GM12878 (cell line): ENCODE results near the gene PRKG1. TPM values are rescaled to one million over a fixed set of nuclear protein-coding genes. Genes with fewer than 3 reads are reported as not detected.

Experiments used
- ATAC-seq: fragments of 200-7000 bp; cut with Tn5 transposase; 3 replicates; pipeline ENCODE4 v1.9.1; 2020; ENCODE audit warnings: mild to moderate bottlenecking, moderate library complexity
- BruUV-seq: library from RNA; stranded (reverse); fragments of 400-500 nt; replicated peaks from 2 replicates; lab custom pipeline; 2021; lab: Mats Ljungman, UMichigan
- CTCF ChIA-PET: fragments of 300-600 bp; sonication (Branson Sonifier 250); formaldehyde crosslinking; extraction: SDS; loops from one replicate; lab custom pipeline; 2021; ENCODE audit warnings: inconsistent platforms; lab: Yijun Ruan, JAX
- POLR2A ChIA-PET: fragments of 350-600 bp; formaldehyde crosslinking; extraction: SDS; loops from one replicate; lab custom pipeline; 2021; ENCODE audit warnings: inconsistent platforms; lab: Charles Lee
- RAD21 ChIA-PET: fragments of 300-600 bp; sonication (Branson Sonifier 250); formaldehyde crosslinking; loops from one replicate; lab custom pipeline; 2023; ENCODE audit warnings: antibody characterized with exemption; ENCODE audit not compliant: unreplicated experiment; lab: Charles Lee
- SMC1A ChIA-PET: fragments of 300-600 bp; sonication (Branson Sonifier 250); formaldehyde crosslinking; loops from one replicate; lab custom pipeline; 2023; ENCODE audit not compliant: unreplicated experiment, uncharacterized antibody; lab: Charles Lee
- DNase-seq: peaks from one replicate; pipeline ENCODE4 v3.0.0-alpha.2; 2011; ENCODE audit warnings: low read depth, low spot score
- FAIRE-seq: peaks from 3 replicates; lab custom pipeline; 2011; peaks lifted over from hg19 to GRCh38; lab: Jason Lieb, UNC
- H2AFZ ChIP-seq: 2 replicates; pipeline ENCODE4 v1.6.0; 2011; ENCODE audit warnings: low read depth, low read length, control low read depth; ENCODE audit not compliant: control insufficient read depth
- H3K27ac ChIP-seq: 2 replicates; pipeline ENCODE4 v1.5.1; 2011; ENCODE audit warnings: control low read depth; ENCODE audit not compliant: control insufficient read depth, insufficient read depth
- H3K27me3 ChIP-seq, 2 experiments: replicated peaks in 1 of 2; 2 replicates each; pipeline versions ENCODE4 v1.6.0 to v1.6.1; 2011; ENCODE audit warnings: low read length in 1 of 2; ENCODE audit not compliant: control insufficient read depth in 2 of 2, insufficient read depth in 2 of 2
- H3K36me3 ChIP-seq, 2 experiments: 2 replicates each; pipeline ENCODE4 v1.5.1; 2011; ENCODE audit warnings: low read length in 1 of 2; ENCODE audit not compliant: control insufficient read depth in 2 of 2, insufficient read depth in 2 of 2
- H3K4me1 ChIP-seq: 2 replicates; pipeline ENCODE4 v1.6.1; 2011; ENCODE audit warnings: mild to moderate bottlenecking, low read length, moderate library complexity, mixed read lengths; ENCODE audit not compliant: control insufficient read depth, insufficient read depth
- H3K4me2 ChIP-seq: 2 replicates; pipeline ENCODE4 v1.6.0; 2011; ENCODE audit warnings: control low read depth; ENCODE audit not compliant: control insufficient read depth, insufficient read depth
- H3K4me3 ChIP-seq: fragments of 200-600 bp; sonication (generic); 2 replicates; pipeline ENCODE4 v1.5.1; 2016
- H3K79me2 ChIP-seq: 2 replicates; pipeline ENCODE4 v1.6.0; 2011; ENCODE audit warnings: low read length; ENCODE audit not compliant: control insufficient read depth, insufficient read depth
- H3K9ac ChIP-seq: 2 replicates; pipeline ENCODE4 v1.8.0; 2011; ENCODE audit warnings: low read length, control low read depth, mixed read lengths; ENCODE audit not compliant: control insufficient read depth, insufficient read depth
- H3K9me3 ChIP-seq: replicated peaks from 3 replicates; pipeline ENCODE4 v1.5.1; 2011; ENCODE audit warnings: mild to moderate bottlenecking, low read length; ENCODE audit not compliant: control insufficient read depth, insufficient read depth
- H4K20me1 ChIP-seq: 2 replicates; pipeline ENCODE4 v1.6.0; 2011; ENCODE audit not compliant: control insufficient read depth, insufficient read depth
- FOS ChIP-seq: IDR thresholded peaks from 3 replicates; pipeline ENCODE4 v1.6.1; 2011; ENCODE audit warnings: borderline replicate concordance; ENCODE audit not compliant: insufficient read length; ENCODE audit errors: extremely low read depth
- HDGF ChIP-seq: fragments of 450-650 bp; IDR thresholded peaks from 2 replicates; pipeline ENCODE4 v1.6.1; 2016; ENCODE audit warnings: antibody characterized with exemption
- IKZF2 ChIP-seq, 2 experiments: fragments of 450-650 bp; IDR thresholded peaks; 2 replicates each; pipeline ENCODE4 v1.6.1; 2017; ENCODE audit warnings: mild to moderate bottlenecking in 2 of 2, moderate library complexity in 2 of 2
- JUND ChIP-seq: IDR thresholded peaks from 2 replicates; pipeline ENCODE4 v1.6.1; 2012; ENCODE audit warnings: low read depth, mild to moderate bottlenecking, low read length, improper control_type of control experiment, moderate library complexity
- NR2C2 ChIP-seq: IDR thresholded peaks from 2 replicates; pipeline ENCODE4 v1.6.1; 2011; ENCODE audit warnings: borderline replicate concordance, low read depth; ENCODE audit not compliant: control insufficient read depth, insufficient read length
- SIN3A ChIP-seq: IDR thresholded peaks from 2 replicates; pipeline ENCODE4 v1.6.1; 2012; ENCODE audit warnings: low read depth, low read length, improper control_type of control experiment
- SMC3 ChIP-seq: IDR thresholded peaks from 2 replicates; pipeline ENCODE4 v1.6.1; 2011; ENCODE audit warnings: low read length, improper control_type of control experiment, borderline replicate concordance
- SREBF2 ChIP-seq: IDR thresholded peaks from 2 replicates; pipeline ENCODE4 v1.6.1; 2012; ENCODE audit warnings: mild to moderate bottlenecking, low read length
- TBL1XR1 ChIP-seq: IDR thresholded peaks from 2 replicates; pipeline ENCODE4 v1.6.1; 2012; ENCODE audit warnings: low read depth, low read length, improper control_type of control experiment
- WRNIP1 ChIP-seq: IDR thresholded peaks from 2 replicates; pipeline ENCODE4 v1.6.1; 2011; ENCODE audit warnings: low read depth, low read length, improper control_type of control experiment, borderline replicate concordance
- ZBTB40 ChIP-seq: fragments of 450-650 bp; IDR thresholded peaks from 2 replicates; pipeline ENCODE4 v1.6.1; 2016; ENCODE audit warnings: mild to moderate bottlenecking, moderate library complexity, borderline replicate concordance
- WGBS: methylation state at CpG from one replicate; pipeline ENCODE4 v1.1.6; 2016; ENCODE audit warnings: low lambda C conversion rate; ENCODE audit not compliant: insufficient replicate concordance, insufficient coverage; ENCODE audit errors: missing lambda C conversion rate; 5-methylcytosine and 5-hydroxymethylcytosine counted together
- in situ Hi-C: fragments of 300-500 bp; cut with MboI; formaldehyde crosslinking; loops from 9 replicates; pipeline ENCODE4 v1.14.3; 2018; ENCODE audit warnings: mixed read lengths
- intact Hi-C: fragments of 100-400 bp; cut with micrococcal nuclease; formaldehyde crosslinking; loops from one replicate; pipeline ENCODE4 v1.14.2; 2022; ENCODE audit not compliant: unreplicated experiment
- polyA plus RNA-seq, 11 experiments: library from polyadenylated mRNA; depleted of rRNA in 4 of 11; unstranded in 6 of 11; stranded (reverse) in 5 of 11; fragments of >200 nt; fragmentation: Nextera tagmentation in 4 of 11; fragmentation: Illumina TruSeq in 1 of 11; extraction: Ambion mirVana in 4 of 11; extraction: Trizol in 1 of 11; gene quantifications; 1 replicate in 1 of 11; 2 replicates in 10 of 11; pipeline versions ENCODE4 v1.2.1 to v1.2.3, GENCODE V29; 2011 to 2016; ENCODE audit warnings: inconsistent platforms in 2 of 11, missing spikeins in 2 of 11, low read depth in 1 of 11
- total RNA-seq, 4 experiments: library from RNA; depleted of rRNA in 3 of 4; stranded (reverse); fragments of >200 nt in 3 of 4; fragmentation: Illumina TruSeq in 1 of 4; extraction: Trizol in 1 of 4; gene quantifications; 2 replicates each; pipeline versions ENCODE4 v1.2.1 to v1.2.3, GENCODE V29; 2013 to 2021

The PRKG1 gene
- total and polyA plus RNA-seq, 10 of the 15 experiments (the other 5 are each of a cell fraction or from before 2014, with no cell fraction given): 0.04 to 0.05 TPM; not detected in 8

GRCh38 chr10:51629934-51630639 lies 555.8 kb downstream of the PRKG1 start:
- Histone ChIP-seq H3K36me3 (no peaks in the 10 kb centered on the region), H4K20me1 (no peaks in the 10 kb centered on the region), H3K79me2 (no peaks in the 10 kb centered on the region), H2AFZ (no peak overlapping the region), H3K4me2 (no peak overlapping the region), H3K4me1 (no peaks in the 10 kb centered on the region), H3K27ac (no peak overlapping the region), H3K4me3 (no peak overlapping the region), H3K9me3 (no peaks in the 10 kb centered on the region), H3K27me3 (no peaks in the 10 kb centered on the region), H3K9ac (no peak overlapping the region)
- DNase-seq: no peak
- ChIA-PET CTCF (no interaction called here), POLR2A (no interaction called here), RAD21 (interaction anchor here (0.6 kb wide), 1 partner anchor 60 kb away, joined by 4 read pairs; no protein-coding TSS in a partner anchor), SMC1A (interaction anchor here (0.7 to 0.9 kb wide), 2 partner anchors 12 to 113 kb away, joined by 3 to 4 read pairs; no protein-coding TSS in a partner anchor)
- intact Hi-C loops: no loop called here
- no peak for FAIRE-seq
- BruUV-seq: no TSS peak
- TF ChIP-seq SIN3A (no peak), JUND (no peak), SMC3 (no peak), ZBTB40 (no peak), WRNIP1 (no peak), SREBF2 (no peak), HDGF (no peak), IKZF2 (IDR thresholded peaks at IDR 0.05) (no peak), NR2C2 (no peak), FOS (no peak), TBL1XR1 (no peak)
- in situ Hi-C loops: no loop called here
- ATAC-seq: no peak
- WGBS: 43% methylated on average over 11 of the region's 11 CpGs
